NCI-H2029 (cell line): ENCODE data around the gene TMEM221.
A peak's percentile ranks its signal among the peaks of the same experiment; 100 is the strongest.
"Not testable (repeated sequence)": the region's sequence is repeated elsewhere in the genome, so short reads cannot be mapped to it uniquely, and the experiment has no call there.

ENCODE experiments used
- DNase-seq: peaks from one replicate; lab custom pipeline; 2025; lab: John Stamatoyannopoulos, UW

Gene TMEM221

GRCh38 chr19:17448131-17448967 lies at the start of gene TMEM221:
TSS of gene TMEM221 (minus strand) at chr19:17448668. CDS start at chr19:17448462, 206 bp downstream.
- no peak for DNase-seq

DNA sequence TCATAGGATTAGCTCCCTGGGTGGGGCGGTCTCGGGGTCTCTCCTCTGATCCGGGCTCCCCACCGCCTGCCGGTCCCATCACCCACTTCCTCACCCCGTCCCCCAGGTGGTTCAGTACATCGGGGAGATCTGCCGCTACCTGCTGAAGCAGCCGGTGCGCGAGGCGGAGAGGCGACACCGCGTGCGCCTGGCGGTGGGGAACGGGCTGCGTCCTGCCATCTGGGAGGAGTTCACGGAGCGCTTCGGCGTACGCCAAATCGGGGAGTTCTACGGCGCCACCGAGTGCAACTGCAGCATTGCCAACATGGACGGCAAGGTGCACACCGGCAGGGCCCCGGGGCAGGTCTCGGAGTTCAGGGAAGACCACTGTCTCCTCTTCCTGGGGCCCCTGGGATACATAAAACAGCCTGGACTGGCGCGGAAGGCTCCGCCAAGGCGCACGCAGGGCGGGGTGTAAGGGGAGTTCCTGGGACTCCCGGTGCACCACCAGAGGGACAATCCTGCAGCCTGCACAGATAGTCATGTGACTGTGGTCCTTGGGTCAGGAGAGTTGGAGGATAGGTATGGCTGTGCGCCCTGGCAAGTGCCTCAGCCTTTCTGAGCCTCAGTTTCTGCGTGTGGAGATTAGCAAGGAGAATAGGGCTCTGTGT lies 48.8 kb upstream of the TMEM221 start:
- peak; percentile 24 for DNase-seq

- DNase-seq = peak; percentile 75
Observed at GRCh38 chr19:17496337-17496997, 48.0 kb upstream of the TMEM221 start.

- no peak for DNase-seq
Observed at GRCh38 chr19:17495639-17496296, 47.3 kb upstream of the TMEM221 start.

DNA sequence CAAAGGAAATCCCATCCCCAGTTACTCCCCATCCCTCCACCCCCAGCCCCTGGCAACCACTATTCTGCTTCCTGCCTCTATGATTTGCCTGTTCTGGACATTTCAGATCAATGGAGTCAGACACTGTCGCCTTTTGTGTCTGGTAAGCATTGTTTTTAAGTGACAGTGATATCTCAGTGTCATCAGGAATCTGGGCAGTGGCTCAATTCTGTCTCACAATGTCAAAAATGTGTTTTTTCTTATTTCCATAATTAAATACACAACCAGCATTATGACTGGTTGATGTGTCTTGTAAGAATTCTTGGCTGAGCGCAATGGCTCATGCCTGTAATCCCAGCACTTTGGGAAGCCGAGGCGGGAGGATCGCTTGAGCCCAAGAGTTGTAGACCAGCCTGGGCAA lies 42.8 kb upstream of the TMEM221 start:
- no peak for DNase-seq

GRCh38 chr19:17490411-17490810 lies 41.9 kb upstream of the TMEM221 start:
- no peak for DNase-seq

DNA sequence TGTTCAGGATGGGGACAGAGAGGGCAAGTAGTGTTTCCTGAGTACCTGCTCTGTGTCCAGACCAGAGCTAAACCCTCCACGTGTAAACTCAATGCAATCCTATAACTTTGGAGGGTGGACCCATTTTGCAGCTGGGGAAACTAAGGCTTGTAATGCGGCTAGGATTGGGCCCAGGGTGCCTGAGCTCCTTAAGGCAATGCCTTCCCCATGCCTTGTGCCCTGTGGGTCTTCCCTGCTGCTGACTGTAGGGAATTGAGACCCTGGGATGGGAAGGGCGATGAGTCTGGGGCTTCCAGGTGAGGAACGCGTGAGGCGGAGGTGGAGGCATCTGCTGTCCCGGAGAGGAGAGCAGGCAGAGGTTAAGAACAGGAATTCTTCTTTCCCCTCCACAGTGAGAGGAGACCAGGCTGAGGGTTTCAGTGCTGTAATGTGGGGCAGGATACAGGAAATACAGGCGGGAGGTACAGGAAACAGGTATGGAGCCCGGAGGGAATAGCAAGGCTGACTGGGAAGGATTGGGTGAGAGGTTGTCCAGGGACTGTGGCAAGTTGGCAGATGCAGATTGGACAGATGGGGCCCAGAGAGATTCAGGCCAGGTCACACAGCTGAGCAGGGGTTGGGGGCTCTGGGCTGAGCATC lies 41.0 kb upstream of the TMEM221 start:
- no peak for DNase-seq

DNA sequence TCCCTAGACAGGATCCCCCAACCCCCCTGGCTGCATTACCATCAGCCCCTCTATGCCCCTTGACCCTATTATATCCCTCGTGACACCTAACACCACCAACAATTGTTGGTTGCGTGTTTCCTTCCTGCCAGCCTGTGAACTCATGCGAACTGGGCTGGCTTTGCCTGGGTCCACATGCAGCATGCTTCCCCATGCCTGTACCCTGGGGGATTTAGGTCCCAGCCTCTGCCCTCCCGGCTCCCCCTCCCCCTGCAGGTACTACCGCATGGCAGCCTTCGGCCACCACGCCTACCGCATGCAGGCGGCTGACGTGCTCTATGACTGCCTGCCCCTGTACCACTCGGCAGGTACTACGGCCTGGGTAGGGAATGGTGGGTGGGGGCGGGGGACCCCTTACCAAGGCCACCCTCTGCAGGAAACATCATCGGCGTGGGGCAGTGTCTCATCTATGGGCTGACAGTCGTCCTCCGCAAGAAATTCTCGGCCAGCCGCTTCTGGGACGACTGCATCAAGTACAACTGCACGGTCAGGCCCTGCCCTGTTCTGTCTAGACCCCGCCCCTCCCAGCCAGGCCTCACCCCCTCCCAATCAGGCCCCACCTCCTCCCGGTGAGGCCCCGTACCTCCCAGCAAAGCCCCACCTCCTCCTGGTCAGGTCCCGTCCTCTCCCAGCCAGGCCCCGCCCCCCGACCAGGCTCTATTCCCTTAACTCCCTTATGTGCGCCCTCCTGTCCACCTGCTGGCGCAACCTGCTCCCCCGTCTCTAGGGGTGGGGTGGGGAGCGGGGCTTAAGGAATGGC lies 40.3 kb upstream of the TMEM221 start:
- DNase-seq = peak; percentile 90

- DNase-seq = no peak
Observed at GRCh38 chr19:17487284-17488121, 39.0 kb upstream of the TMEM221 start.

- no peak for DNase-seq
Observed at GRCh38 chr19:17486545-17487240, 38.2 kb upstream of the TMEM221 start.

- DNase-seq = no peak
Observed at GRCh38 chr19:17484520-17485185, 36.2 kb upstream of the TMEM221 start.

- DNase-seq = no peak
Observed at GRCh38 chr19:17483605-17484002, 35.1 kb upstream of the TMEM221 start.

- DNase-seq = no peak
Observed at GRCh38 chr19:17482877-17483604, 34.6 kb upstream of the TMEM221 start.

DNA sequence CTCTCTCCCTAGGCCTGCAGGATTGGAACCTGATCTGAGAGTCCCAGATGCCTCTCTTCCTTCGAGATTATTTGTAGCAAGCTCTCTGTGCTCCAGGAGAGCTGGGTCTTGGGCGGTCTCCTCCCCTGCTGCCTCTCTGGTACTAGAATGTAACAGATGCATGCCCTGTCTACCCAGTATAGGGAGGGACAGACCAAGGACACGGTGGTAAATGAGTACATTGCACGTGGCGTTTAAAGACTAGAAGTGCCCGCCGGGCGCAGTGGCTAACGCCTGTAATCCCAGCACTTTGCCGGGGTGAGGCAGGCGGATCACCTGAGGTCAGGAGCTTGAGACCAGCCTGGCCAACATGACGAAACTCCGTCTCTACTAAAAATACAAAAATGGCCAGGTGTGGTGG lies 33.5 kb upstream of the TMEM221 start:
- no peak for DNase-seq

GRCh38 chr19:17479325-17479791 lies 30.9 kb upstream of the TMEM221 start:
- DNase-seq = no peak

DNA sequence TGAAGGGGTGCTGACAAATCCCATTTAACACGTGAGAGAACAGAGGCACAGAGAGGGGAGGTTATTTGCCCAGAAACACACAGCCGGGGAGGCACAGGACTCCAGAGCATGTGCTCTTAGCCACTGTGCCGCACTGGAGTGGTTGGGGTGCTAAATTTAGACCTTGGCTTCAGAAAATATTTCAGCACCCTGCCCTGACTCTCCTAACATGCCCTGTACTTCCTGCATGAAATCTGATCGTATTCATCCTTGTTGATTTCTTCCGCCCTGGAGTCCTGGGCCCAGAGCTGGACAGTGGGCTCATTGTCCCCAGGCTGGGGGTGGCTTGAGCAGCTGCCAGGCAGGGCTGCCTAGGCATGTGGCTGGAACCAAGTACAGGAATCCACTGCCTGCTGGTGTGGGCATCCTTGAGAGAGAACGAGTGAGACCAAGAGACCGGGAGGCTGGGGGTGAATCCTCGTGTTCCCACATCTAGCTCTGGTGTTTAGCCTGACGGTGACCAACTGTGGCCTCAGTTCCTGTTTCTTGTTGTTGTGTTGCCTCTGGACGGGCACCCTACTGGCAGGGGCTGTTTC lies 27.2 kb upstream of the TMEM221 start:
- DNase-seq = peak; percentile 36

- DNase-seq = not testable (repeated sequence)
Observed at GRCh38 chr19:17475011-17475540, 26.6 kb upstream of the TMEM221 start.
